GM18870 (cell line): ENCODE results near the gene MED12L.

Experiments
- ATAC-seq: cut with Tn5 transposase; IDR thresholded peaks from one replicate; pipeline ENCODE4 v1.9.1; 2021; ENCODE audit warnings: moderate library complexity; ENCODE audit not compliant: unreplicated experiment

Gene MED12L

DNA sequence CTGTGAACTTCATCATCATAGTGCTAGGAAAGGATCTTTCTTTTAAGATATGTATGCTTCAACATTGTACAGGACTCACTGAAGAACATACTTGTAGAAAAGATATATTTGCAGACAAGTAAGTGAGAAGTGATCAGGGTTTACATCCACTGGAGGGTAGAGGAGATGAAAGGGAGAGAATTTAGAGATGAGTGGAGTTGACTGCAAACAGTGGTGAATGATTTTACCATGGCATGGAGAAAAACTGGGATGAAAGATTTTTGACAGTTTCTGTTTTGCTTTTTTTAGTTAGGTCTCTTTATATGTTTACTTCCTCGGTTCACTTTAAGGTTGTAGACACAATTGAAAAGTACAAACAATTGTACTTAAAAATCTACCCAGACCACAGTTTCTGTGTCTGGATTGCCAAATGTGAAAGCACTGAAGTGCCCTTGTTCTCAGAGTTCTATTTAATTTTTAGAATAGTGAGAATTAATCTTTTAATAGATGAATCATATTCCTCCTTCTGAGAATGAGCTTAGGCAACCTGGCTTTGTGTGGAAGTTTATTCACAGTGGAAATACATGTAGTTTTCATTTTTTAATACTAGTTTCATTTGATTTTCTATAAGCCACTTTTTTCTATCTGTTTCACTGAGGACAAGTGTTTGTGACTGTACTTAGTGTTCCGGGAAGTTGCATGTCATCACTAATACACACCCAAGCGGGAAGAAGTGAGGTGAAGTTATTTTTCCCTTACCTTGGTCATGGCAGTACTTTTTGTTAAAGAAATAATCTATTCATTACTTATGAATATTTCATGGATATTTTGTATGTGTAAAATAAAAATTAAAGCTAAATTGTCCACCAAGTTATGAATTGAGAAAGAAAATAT is 119.3 kb downstream of the MED12L start:
- no peak for ATAC-seq

DNA sequence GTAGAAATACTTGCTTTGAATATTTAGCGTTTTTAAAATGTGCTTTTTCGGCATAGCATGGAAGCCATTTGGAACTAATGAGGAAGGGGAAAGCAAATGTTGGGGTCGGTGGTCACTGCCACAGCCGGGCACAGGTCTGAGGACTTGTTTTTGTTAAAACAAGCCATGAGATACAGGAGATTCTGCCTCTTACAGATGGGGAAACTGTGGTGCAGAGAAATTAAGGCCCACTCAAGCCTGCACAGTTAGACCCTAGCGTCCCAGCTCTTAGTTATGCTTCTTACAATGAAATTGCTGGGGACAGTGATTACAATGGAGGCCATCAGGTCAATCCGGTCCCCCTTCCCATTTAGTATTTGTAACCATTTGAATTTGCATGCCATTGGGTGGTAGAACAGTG is 120.0 kb downstream of the MED12L start:
- no peak for ATAC-seq

DNA sequence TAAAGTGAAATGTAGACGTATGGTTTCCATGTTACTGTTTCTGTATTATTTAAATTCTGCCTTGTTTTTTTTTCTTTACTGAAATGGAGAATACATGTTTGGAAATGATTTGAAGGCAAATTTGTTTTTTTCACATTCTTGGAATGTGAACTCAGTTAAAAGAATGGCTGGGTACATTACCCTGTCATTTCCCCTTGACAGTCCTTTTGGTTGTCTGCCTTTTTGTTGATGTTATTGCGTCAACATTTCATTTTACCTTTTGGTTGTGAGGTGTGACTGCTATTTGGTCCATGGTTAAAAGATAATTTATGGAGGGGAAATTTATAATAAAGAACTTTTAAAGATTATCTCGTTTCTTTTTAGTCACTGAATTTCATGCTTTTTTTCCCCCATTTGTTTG is 120.7 kb downstream of the MED12L start:
- no peak for ATAC-seq

GRCh38 chr3:151209654-151210053 is 124.2 kb downstream of the MED12L start:
- ATAC-seq: no peak

GRCh38 chr3:151210676-151211381 is 125.4 kb downstream of the MED12L start:
- ATAC-seq: peak; percentile 50

DNA sequence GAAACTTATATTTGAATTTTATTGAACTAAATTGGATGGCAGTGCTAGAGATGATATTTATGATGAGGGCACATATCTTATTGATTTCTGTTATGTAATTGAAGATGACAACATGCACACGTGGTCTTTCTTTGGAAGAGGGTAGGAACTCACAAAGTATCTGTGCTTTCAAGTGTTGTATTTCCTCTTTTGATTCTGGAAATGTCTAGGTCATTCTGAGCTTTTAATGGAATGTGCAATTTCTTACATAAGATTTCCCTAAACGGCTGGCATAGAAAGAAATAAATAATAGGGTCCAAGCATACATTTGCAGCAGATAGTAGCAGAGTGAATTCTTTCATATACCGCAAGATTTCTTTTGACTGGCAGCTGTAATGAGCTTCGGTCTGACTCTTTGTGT is 127.7 kb downstream of the MED12L start:
- no peak for ATAC-seq

GRCh38 chr3:151213881-151214280 is 128.4 kb downstream of the MED12L start:
- ATAC-seq: no peak

DNA sequence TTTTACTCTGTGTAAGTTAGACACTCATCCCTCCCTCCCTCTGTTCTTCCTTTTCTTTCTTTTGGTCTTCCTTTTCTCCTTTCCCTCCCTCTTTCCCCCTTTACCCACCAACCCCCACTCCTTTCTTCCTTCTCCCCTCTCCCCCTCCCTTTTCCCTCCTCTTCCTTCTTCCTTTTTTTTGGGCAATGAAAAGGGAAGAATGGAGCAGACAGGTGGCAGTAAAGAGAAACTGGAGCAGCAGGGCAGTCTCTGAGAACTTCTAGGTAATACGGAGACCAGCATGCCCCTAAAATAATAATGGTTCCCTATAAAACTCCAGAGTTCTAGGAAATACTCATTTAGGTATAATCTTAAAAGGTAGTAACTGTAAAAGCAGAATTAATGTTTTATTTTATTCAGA is 129.0 kb downstream of the MED12L start:
- ATAC-seq: no peak

DNA sequence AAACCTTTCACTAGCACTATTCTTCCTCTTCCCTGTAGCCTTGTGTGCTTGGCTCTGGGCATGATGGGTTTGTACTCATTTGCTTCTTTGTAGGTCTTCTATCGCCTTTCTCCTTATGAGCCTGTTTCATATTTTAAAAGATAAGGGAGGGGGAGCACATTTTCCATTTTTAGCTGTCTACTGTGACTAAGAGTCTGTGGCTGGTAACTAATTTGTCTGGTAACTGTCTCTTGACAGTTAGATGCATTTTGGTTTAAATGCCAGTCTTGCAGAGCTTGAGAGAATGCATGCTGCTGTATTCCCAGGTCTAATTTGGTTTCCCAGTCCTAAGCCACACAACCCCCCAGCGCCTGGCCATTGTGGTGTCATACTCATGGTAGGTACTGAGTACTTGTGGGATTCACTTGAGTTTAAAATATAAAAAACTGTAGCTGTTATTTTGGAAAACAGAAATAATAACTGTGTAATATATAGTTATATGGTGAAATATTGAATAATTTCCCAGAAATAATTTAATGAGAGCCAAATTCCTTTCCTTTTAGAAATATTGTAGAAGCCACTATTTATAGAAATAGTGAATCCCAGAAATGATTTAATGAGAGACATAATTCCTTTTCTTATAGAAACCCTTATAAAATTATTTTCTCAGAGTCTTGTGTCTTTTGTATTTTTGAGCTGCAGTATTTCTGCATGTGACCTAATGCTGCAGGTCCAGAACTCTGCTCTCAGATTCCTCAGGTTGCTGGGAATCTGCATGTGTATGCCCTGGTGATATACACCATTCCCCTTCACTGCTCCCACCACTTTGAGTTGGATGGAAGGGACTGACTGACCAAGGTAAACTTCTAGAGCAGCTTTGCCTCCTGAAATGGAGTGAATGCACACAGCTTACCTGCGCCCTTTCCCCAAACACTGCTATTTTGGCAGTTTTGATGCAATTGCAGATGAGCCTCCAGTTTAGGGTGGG is 131.5 kb downstream of the MED12L start:
- ATAC-seq: no peak

- no peak for ATAC-seq
Observed at GRCh38 chr3:151218136-151218535, 132.7 kb downstream of the MED12L start.

- ATAC-seq: no peak
Observed at GRCh38 chr3:151219056-151219455, 133.6 kb downstream of the MED12L start.

- ATAC-seq: no peak
Observed at GRCh38 chr3:151224268-151224866, 138.9 kb downstream of the MED12L start.

DNA sequence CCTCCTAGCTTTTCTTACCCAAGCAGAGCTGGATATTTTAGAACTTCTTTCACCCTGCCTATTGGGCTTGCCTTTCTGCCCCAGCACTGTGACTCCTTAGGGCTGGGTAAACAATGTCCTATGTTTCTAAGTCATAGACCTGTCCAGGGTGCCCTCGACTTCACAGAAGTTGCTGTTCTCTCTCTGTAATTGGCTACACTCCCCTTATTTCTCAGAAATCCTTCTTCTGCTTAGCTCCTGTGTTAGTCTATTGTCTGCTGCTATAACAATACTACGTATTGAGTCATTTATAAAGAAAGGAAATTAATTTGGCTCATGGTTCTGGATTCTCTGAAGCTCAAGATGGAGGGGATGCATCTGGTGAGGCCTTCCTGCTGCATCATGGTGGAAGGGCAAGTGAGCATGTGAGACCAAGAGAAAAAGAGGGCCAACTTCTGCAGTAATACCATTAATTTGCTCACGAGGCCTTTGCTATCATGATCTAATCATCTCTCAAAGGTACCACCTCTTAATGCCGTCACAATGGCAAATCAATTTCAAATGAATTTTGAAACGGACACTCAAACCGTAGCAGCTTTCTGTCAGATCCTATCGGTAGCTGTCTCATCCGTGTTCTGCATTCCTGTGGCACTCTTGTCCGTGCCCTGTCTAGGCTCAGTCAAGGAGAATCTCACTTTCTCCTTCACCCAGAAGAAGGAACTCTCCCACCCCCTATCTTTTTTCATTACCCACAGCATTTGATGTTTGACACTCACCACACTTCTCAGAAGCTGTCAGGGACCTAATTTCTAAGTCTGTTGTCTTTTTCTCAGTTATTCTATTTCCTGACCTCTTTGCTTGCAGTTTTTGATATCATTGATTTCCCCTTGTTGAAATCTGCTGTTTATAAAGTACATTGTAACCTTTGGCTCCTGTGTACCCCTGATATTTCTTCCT is 139.8 kb downstream of the MED12L start:
- no peak for ATAC-seq

GRCh38 chr3:151226088-151226563 is 140.7 kb downstream of the MED12L start:
- ATAC-seq: no peak

DNA sequence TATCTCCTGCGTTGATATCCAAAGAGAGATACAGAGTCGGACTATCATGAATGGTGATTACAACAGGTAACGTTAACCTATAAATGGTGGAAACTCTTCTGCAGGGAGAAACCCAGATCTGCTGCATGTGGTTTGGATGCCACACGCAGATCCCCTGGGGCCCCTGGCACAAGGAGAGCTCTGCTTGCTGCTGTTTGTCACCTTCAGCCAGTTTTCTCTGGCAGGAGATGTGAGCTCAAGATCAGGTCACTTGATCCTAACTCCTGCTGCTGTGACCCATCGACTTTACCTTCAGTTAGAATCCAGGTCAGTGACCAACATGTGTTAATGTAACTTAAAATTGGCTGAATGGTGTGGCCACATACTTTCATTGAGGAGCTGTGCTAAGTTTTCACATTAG is 141.4 kb downstream of the MED12L start:
- ATAC-seq: no peak

DNA sequence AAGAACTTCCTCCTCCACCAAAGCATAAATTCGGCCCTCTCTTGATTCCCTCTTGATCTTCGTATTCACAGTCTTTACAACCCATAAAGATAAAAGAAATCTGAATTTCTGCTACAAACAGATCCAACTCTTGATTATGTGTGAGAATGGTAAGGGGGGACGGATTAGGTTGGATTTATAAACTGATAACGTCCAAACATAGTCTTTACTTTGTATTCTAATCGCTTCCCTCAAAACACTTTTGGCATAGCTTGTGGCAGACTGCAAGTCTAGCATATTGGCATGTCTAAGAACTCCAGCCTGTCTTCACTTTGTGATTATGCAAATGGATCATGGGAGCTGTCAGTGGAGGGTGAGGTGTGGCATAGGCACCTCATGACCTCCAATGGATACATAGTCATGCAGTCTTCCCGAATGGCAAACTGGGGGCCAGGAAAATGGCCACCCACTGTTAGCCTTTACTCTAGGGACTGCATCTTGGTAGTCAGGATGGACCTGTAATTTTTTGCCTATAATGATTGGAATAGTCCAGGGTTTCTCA is 141.9 kb downstream of the MED12L start:
- peak; percentile 26 for ATAC-seq

DNA sequence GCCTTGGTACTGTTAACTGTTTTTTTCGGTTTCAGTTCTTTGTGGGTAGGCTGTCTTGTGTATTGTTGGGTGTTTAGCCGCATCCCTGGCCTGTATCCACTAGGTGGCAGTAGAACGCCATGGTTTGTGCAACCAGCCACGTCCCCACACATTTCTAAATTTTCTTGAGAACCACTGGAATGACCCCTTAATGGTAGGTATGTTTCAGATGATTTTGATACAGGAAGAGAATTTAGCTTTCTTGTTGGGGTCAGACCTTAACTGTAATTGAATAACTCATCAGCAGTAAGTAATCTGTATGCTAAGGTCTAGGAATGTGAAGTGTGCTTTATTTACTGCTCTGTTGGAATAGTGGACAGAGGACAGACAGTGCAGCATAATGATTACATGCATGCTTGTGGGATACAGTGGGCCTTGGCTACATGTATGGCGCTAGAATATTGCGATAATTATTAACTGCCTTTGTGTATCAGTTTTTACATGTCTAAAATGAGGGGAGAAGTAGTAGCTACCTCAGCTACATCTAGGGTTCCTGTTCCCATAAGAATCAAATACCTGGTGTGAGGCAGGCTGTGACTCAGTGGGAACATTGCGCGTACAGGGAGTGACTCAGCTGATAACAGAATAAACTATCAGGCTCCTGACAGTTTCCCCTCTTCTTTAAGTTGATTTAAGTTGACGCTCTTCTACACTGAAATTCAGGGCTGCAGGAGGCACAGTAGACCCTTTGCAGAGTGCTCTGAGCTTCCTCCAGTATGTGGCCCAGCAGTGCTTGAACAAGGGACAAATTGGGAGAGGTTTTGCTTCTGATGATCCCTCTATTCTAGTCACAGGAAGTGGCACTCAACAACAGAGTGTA is 142.6 kb downstream of the MED12L start:
- ATAC-seq: peak; percentile 85

DNA sequence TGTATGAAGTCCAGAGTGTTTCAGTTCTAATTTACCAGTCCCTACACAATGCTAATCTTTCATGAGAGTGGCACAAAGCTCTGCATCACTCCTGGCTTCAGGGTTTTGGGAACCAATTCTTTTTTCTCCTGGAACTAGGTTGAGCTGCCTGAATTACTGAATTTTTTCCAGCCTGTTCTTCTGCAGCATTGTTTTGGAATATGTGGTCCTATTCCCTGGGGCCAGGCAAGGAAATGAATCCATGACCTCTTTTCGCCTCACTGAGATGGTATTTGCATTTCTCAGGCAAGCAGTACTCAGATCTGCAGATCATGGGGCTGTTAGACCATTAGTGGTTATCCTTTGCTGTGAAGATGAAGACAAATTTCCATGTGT is 143.2 kb downstream of the MED12L start:
- no peak for ATAC-seq
